HepG2 (cell line): Measurements from ENCODE around the gene ARL8B. TPM values are rescaled to one million over a fixed set of nuclear protein-coding genes. Genes with fewer than 3 reads are reported as not detected.

Source experiments
- ATAC-seq: fragments of 200-7000 bp; cut with Tn5 transposase; 3 replicates; pipeline ENCODE4 v1.9.1; 2020; ENCODE audit warnings: mild to moderate bottlenecking, moderate library complexity
- BruUV-seq: library from RNA; stranded (reverse); fragments of 400-500 nt; replicated peaks from 2 replicates; lab custom pipeline; 2021; lab: Mats Ljungman, UMichigan
- CTCF ChIA-PET: fragments of 300-600 bp; formaldehyde crosslinking; extraction: SDS; loops from one replicate; lab custom pipeline; 2021; ENCODE audit warnings: low total read pairs, inconsistent platforms, low intra/inter-chr PET ratio; lab: Yijun Ruan, JAX
- POLR2A ChIA-PET: fragments of 350-600 bp; sonication (Branson Sonifier 250); formaldehyde crosslinking; loops from one replicate; lab custom pipeline; 2020; ENCODE audit warnings: antibody characterized with exemption, inconsistent platforms; lab: Yijun Ruan, JAX
- DNase-seq: peaks from one replicate; pipeline ENCODE4 v3.0.0-alpha.2; 2015; ENCODE audit warnings: low spot score
- FAIRE-seq: peaks from 3 replicates; lab custom pipeline; 2011; peaks lifted over from hg19 to GRCh38; lab: Jason Lieb, UNC
- H2AFZ ChIP-seq: one replicate; pipeline ENCODE4 v1.6.1; 2011; ENCODE audit warnings: low read length, inconsistent platforms
- H3K27ac ChIP-seq: fragments of 300-600 bp; 3 replicates; pipeline ENCODE4 v1.8.0; 2011; ENCODE audit warnings: mixed run types, mild to moderate bottlenecking, mixed read lengths, low read length, inconsistent platforms; ENCODE audit not compliant: insufficient read depth; ENCODE audit errors: extremely low read length
- H3K27me3 ChIP-seq, 2 experiments: fragments of 200-600 bp in 1 of 2; 2 replicates in 1 of 2; 3 replicates in 1 of 2; pipeline versions ENCODE4 v1.6.0 to v1.8.0; 2011; ENCODE audit warnings: low read length in 2 of 2, mild to moderate bottlenecking in 2 of 2, moderate library complexity in 2 of 2, inconsistent platforms in 1 of 2; ENCODE audit not compliant: insufficient read depth in 2 of 2, control insufficient read depth in 1 of 2
- H3K36me3 ChIP-seq, 2 experiments: fragments of 200-600 bp in 1 of 2; replicated peaks in 1 of 2; 2 replicates in 1 of 2; 3 replicates in 1 of 2; pipeline versions ENCODE4 v1.5.1 to v1.8.0; 2011; ENCODE audit warnings: low read length in 2 of 2, inconsistent platforms in 1 of 2; ENCODE audit not compliant: insufficient read depth in 2 of 2, control insufficient read depth in 1 of 2
- H3K4me1 ChIP-seq: 2 replicates; pipeline ENCODE4 v1.5.1; 2012; ENCODE audit warnings: low read length, inconsistent platforms; ENCODE audit not compliant: insufficient read depth
- H3K4me2 ChIP-seq: 2 replicates; pipeline ENCODE4 v1.6.0; 2011; ENCODE audit warnings: low read depth, low read length, inconsistent platforms
- H3K4me3 ChIP-seq, 3 experiments: fragments of 200-600 bp in 1 of 3; sonication (generic), shearing (Covaris generic) in 1 of 3; replicated peaks in 1 of 3; 2 replicates each; pipeline ENCODE4 v1.5.1; 2011 to 2016; ENCODE audit warnings: low read length in 3 of 3, inconsistent platforms in 2 of 3, low read depth in 2 of 3, mild to moderate bottlenecking in 2 of 3, control low read depth in 1 of 3, mixed read lengths in 1 of 3; ENCODE audit not compliant: insufficient read depth in 1 of 3
- H3K79me2 ChIP-seq: one replicate; pipeline ENCODE4 v1.6.1; 2011; ENCODE audit warnings: low read length, inconsistent platforms; ENCODE audit not compliant: insufficient read depth
- H3K9ac ChIP-seq: 2 replicates; pipeline ENCODE4 v1.6.0; 2011; ENCODE audit warnings: mild to moderate bottlenecking, low read depth, low read length, inconsistent platforms; ENCODE audit not compliant: insufficient read depth
- H3K9me3 ChIP-seq: 2 replicates; pipeline ENCODE4 v1.5.1; 2012; ENCODE audit warnings: mild to moderate bottlenecking, low read length
- H4K20me1 ChIP-seq: 2 replicates; pipeline ENCODE4 v1.6.0; 2011; ENCODE audit warnings: inconsistent platforms, mild to moderate bottlenecking, low read length, moderate library complexity; ENCODE audit not compliant: insufficient read depth
- AGO2 ChIP-seq: fragments of 200-400 bp; formaldehyde crosslinking; optimal IDR thresholded peaks from 2 replicates; pipeline ENCODE3; 2017; ENCODE audit warnings: mild to moderate bottlenecking, low read depth, low read length, moderate library complexity
- AKNA ChIP-seq: sonication (generic); formaldehyde crosslinking; IDR thresholded peaks from 2 replicates; pipeline ENCODE4 v1.4.0; 2020; ENCODE audit warnings: missing genetic modification reagents, borderline replicate concordance
- HMG20A ChIP-seq: IDR thresholded peaks from 2 replicates; pipeline ENCODE4 v1.6.1; 2016; ENCODE audit warnings: borderline replicate concordance
- MED8 ChIP-seq: sonication (generic); formaldehyde crosslinking; IDR thresholded peaks from 2 replicates; pipeline ENCODE4 v1.8.1; 2023; ENCODE audit warnings: mild to moderate bottlenecking, missing genetic modification reagents; ENCODE audit not compliant: insufficient replicate concordance
- MIER3 ChIP-seq: IDR thresholded peaks from 2 replicates; pipeline ENCODE4 v1.6.1; 2016; ENCODE audit warnings: missing compliant biosample characterization, borderline replicate concordance
- MXD1 ChIP-seq: sonication (generic); formaldehyde crosslinking; IDR thresholded peaks from 2 replicates; pipeline ENCODE4 v1.4.0; 2020; ENCODE audit warnings: mild to moderate bottlenecking, missing genetic modification reagents
- NFE2 ChIP-seq: sonication (generic); formaldehyde crosslinking; IDR thresholded peaks from 2 replicates; pipeline ENCODE4 v1.4.0; 2020; ENCODE audit warnings: missing genetic modification reagents
- STAT5B ChIP-seq: sonication (generic); formaldehyde crosslinking; IDR thresholded peaks from 2 replicates; pipeline ENCODE4 v1.4.0; 2020; ENCODE audit warnings: missing genetic modification reagents
- TRAFD1 ChIP-seq: sonication (generic); formaldehyde crosslinking; IDR thresholded peaks from 2 replicates; pipeline ENCODE4 v1.5.1; 2020; ENCODE audit warnings: missing genetic modification reagents, mild to moderate bottlenecking, borderline replicate concordance
- YEATS2 ChIP-seq: sonication (generic); formaldehyde crosslinking; IDR thresholded peaks from 2 replicates; pipeline ENCODE4 v1.4.0; 2020; ENCODE audit warnings: missing genetic modification reagents, borderline replicate concordance
- ZBTB25 ChIP-seq: IDR thresholded peaks from 2 replicates; pipeline ENCODE4 v1.6.1; 2018; ENCODE audit warnings: missing genetic modification reagents
- ZNF839 ChIP-seq: sonication (generic); formaldehyde crosslinking; IDR thresholded peaks from 2 replicates; pipeline ENCODE4 v1.4.0; 2020; ENCODE audit warnings: missing genetic modification reagents, mild to moderate bottlenecking, borderline replicate concordance
- WGBS: methylation state at CpG from one replicate; pipeline ENCODE4 v1.1.6; 2017; ENCODE audit warnings: low lambda C conversion rate; 5-methylcytosine and 5-hydroxymethylcytosine counted together
- in situ Hi-C: cut with HindIII; loops from 2 replicates; pipeline ENCODE4 v1.10.0; 2017; ENCODE audit warnings: low pct_unique_long_range_greater_than_20kb; ENCODE audit not compliant: extremely low pct_ligation_motif_present
- intact Hi-C: fragments of 100-400 bp; cut with micrococcal nuclease; formaldehyde crosslinking; loops from one replicate; pipeline ENCODE4 v1.10.0; 2022; ENCODE audit not compliant: unreplicated experiment
- polyA plus RNA-seq, 8 experiments: library from polyadenylated mRNA; depleted of rRNA in 3 of 8; stranded (reverse) in 7 of 8; unstranded in 1 of 8; fragments of >200 nt; fragmentation: Illumina TruSeq in 4 of 8; extraction: Trizol in 4 of 8; gene quantifications; 2 replicates each; pipeline versions ENCODE4 v1.2.1 to v1.2.3, GENCODE V29; 2011 to 2016; ENCODE audit warnings: low read depth in 4 of 8, missing spikeins in 1 of 8, mixed read lengths in 1 of 8; ENCODE audit not compliant: insufficient read depth in 1 of 8
- total RNA-seq, 5 experiments: library from RNA; depleted of rRNA; stranded (reverse); fragments of >200 nt; fragmentation: Illumina TruSeq; extraction: Trizol; gene quantifications; 2 replicates each; pipeline ENCODE4 v1.2.3, GENCODE V29; 2016; ENCODE audit warnings: low read depth in 1 of 5

The ARL8B gene
- total and polyA plus RNA-seq, 2 of the 13 experiments (the other 11 are each of a cell fraction or from before 2014, with no cell fraction given) = 23.5 to 30.4 TPM

- TF ChIP-seq MXD1 (CRISPR knock-in tag) (no peak), NFE2 (CRISPR knock-in tag) (no peak)
Observed at GRCh38 chr3:5213574-5213966, 91.5 kb downstream of the ARL8B start (continued).

GRCh38 chr3:5214352-5214751, 92.3 kb downstream of the ARL8B start:
- Histone ChIP-seq H3K27ac (no peak overlapping the region), H3K4me1 (peaks cover 33% of the 10 kb centered on the region), H2AFZ (no peak overlapping the region), H3K9ac (no peak overlapping the region), H3K36me3 (peaks cover 34 to 78% of the 10 kb centered on the region in 2 experiments), H3K27me3 (no peaks in the 10 kb centered on the region), H3K4me2 (no peak overlapping the region), H3K9me3 (no peaks in the 10 kb centered on the region), H4K20me1 (no peaks in the 10 kb centered on the region), H3K4me3 (no peak overlapping the region), H3K79me2 (no peaks in the 10 kb centered on the region)
- ChIA-PET CTCF (no interaction called here), POLR2A (no interaction called here)
- in situ Hi-C loops = no loop called here
- no TSS peak for BruUV-seq
- ATAC-seq (peak; percentile 66), FAIRE-seq (no peak), DNase-seq (no peak)
- intact Hi-C loops = no loop called here
- 63% methylated on average over 9 of the region's 9 CpGs for WGBS
- TF ChIP-seq STAT5B (CRISPR knock-in tag) (no peak), YEATS2 (CRISPR knock-in tag) (no peak), HMG20A (CRISPR knock-in tag) (no peak), MIER3 (CRISPR knock-in tag) (no peak), ZNF839 (no peak), AKNA (CRISPR knock-in tag) (no peak), TRAFD1 (CRISPR knock-in tag) (no peak), AGO2 (no peak), MED8 (CRISPR knock-in tag) (no peak), ZBTB25 (CRISPR knock-in tag) (no peak)
